H9 (cell line): ENCODE results near the gene ATP8B4. TPM values are rescaled to one million over a fixed set of nuclear protein-coding genes. Genes with fewer than 3 reads are reported as not detected.
A peak's percentile ranks its signal among the peaks of the same experiment; 100 is the strongest.

ENCODE experiments used
- DNase-seq: peaks from one replicate; pipeline ENCODE4 v3.0.0-alpha.2; 2017
- H2AFZ ChIP-seq: one replicate; pipeline ENCODE4 v1.6.1; 2013; ENCODE audit warnings: mild to moderate bottlenecking, low read length, control low read depth, moderate library complexity
- H2AK5ac ChIP-seq: 2 replicates; pipeline ENCODE4 v1.6.1; 2013; ENCODE audit warnings: low read length, control low read depth, mixed read lengths; ENCODE audit not compliant: insufficient read length
- H2BK120ac ChIP-seq: one replicate; pipeline ENCODE4 v1.6.1; 2013; ENCODE audit warnings: low read depth, mild to moderate bottlenecking, low read length, control low read depth, inconsistent platforms; ENCODE audit not compliant: poor library complexity, severe bottlenecking
- H2BK12ac ChIP-seq: 2 replicates; pipeline ENCODE4 v1.6.1; 2013; ENCODE audit warnings: low read length, control low read depth, mixed read lengths, low read depth; ENCODE audit not compliant: insufficient read length
- H2BK15ac ChIP-seq: 2 replicates; pipeline ENCODE4 v1.6.1; 2013; ENCODE audit warnings: low read depth, low read length, control low read depth
- H2BK20ac ChIP-seq: one replicate; pipeline ENCODE4 v1.6.1; 2013; ENCODE audit warnings: low read depth, mild to moderate bottlenecking, low read length, control low read depth, inconsistent platforms; ENCODE audit not compliant: poor library complexity, severe bottlenecking
- H2BK5ac ChIP-seq: 2 replicates; pipeline ENCODE4 v1.6.1; 2013; ENCODE audit warnings: low read length, control low read depth, mixed read lengths; ENCODE audit not compliant: insufficient read length
- H3K14ac ChIP-seq: 2 replicates; pipeline ENCODE4 v1.6.1; 2013; ENCODE audit warnings: low read length, control low read depth; ENCODE audit not compliant: insufficient read depth
- H3K18ac ChIP-seq: 2 replicates; pipeline ENCODE4 v1.6.1; 2013; ENCODE audit warnings: low read depth, mild to moderate bottlenecking, mixed read lengths, low read length, control low read depth; ENCODE audit not compliant: insufficient read length
- H3K23ac ChIP-seq: 2 replicates; pipeline ENCODE4 v1.6.1; 2013; ENCODE audit warnings: low read length, control low read depth, mixed read lengths, low read depth; ENCODE audit not compliant: insufficient read length
- H3K23me2 ChIP-seq: 2 replicates; pipeline ENCODE4 v1.6.1; 2013; ENCODE audit warnings: low read depth, mild to moderate bottlenecking, mixed read lengths, low read length, control low read depth; ENCODE audit not compliant: insufficient read length, poor library complexity, severe bottlenecking
- H3K27ac ChIP-seq: 2 replicates; pipeline ENCODE4 v1.5.1; 2013; ENCODE audit warnings: low read length, control low read depth, mixed read lengths, low read depth; ENCODE audit not compliant: insufficient read length
- H3K27me3 ChIP-seq: 2 replicates; pipeline ENCODE4 v1.6.1; 2013; ENCODE audit warnings: low read length, control low read depth, inconsistent platforms; ENCODE audit not compliant: insufficient read depth
- H3K4ac ChIP-seq: 2 replicates; pipeline ENCODE4 v1.6.1; 2013; ENCODE audit warnings: low read depth, mild to moderate bottlenecking, control low read depth, inconsistent platforms, low read length, moderate library complexity
- H3K4me1 ChIP-seq: 2 replicates; pipeline ENCODE4 v1.6.1; 2013; ENCODE audit warnings: low read length, control low read depth, inconsistent platforms; ENCODE audit not compliant: insufficient read depth
- H3K4me2 ChIP-seq: 2 replicates; pipeline ENCODE4 v1.6.1; 2013; ENCODE audit warnings: low read length, control low read depth, mixed read lengths; ENCODE audit not compliant: insufficient read length, insufficient read depth
- H3K56ac ChIP-seq: 2 replicates; pipeline ENCODE4 v1.6.1; 2013; ENCODE audit warnings: low read depth, mild to moderate bottlenecking, mixed read lengths, low read length, control low read depth; ENCODE audit not compliant: insufficient read length
- H3K79me1 ChIP-seq: 2 replicates; pipeline ENCODE4 v1.6.1; 2013; ENCODE audit warnings: low read depth, mild to moderate bottlenecking, moderate library complexity, low read length, control low read depth, inconsistent platforms; ENCODE audit not compliant: insufficient read depth, poor library complexity, severe bottlenecking
- H3K79me2 ChIP-seq: 2 replicates; pipeline ENCODE4 v1.6.1; 2013; ENCODE audit warnings: low read length, control low read depth, inconsistent platforms; ENCODE audit not compliant: insufficient read depth
- H3K9ac ChIP-seq: 2 replicates; pipeline ENCODE4 v1.6.1; 2013; ENCODE audit warnings: low read length, control low read depth, mixed read lengths; ENCODE audit not compliant: insufficient read length; ENCODE audit errors: extremely low read depth
- H3K9me3 ChIP-seq: one replicate; pipeline ENCODE4 v1.6.1; 2013; ENCODE audit warnings: low read depth, low read length, inconsistent platforms; ENCODE audit not compliant: control insufficient read depth
- H3T11ph ChIP-seq: one replicate; pipeline ENCODE4 v1.6.1; 2013; ENCODE audit warnings: mild to moderate bottlenecking, low read length, control low read depth, inconsistent platforms
- H4K20me1 ChIP-seq: one replicate; pipeline ENCODE4 v1.6.1; 2013; ENCODE audit not compliant: control insufficient read depth, insufficient read length, insufficient read depth
- H4K5ac ChIP-seq: 2 replicates; pipeline ENCODE4 v1.6.1; 2013; ENCODE audit warnings: low read depth, mild to moderate bottlenecking, mixed read lengths, low read length, control low read depth; ENCODE audit not compliant: insufficient read length
- H4K8ac ChIP-seq: replicated peaks from 2 replicates; pipeline ENCODE4 v1.6.1; 2013; ENCODE audit warnings: low read length, control low read depth, mixed read lengths, low read depth; ENCODE audit not compliant: insufficient read length
- H4K91ac ChIP-seq: 2 replicates; pipeline ENCODE4 v1.6.1; 2013; ENCODE audit warnings: low read depth, mild to moderate bottlenecking, moderate library complexity, mixed read lengths, low read length, control low read depth; ENCODE audit not compliant: insufficient read length
- H3K27ac Mint-ChIP-seq, 3 experiments: 2 replicates in 2 of 3; 3 replicates in 1 of 3; pipeline ENCODE4 v1.8.0; 2020 to 2021; ENCODE audit warnings: mixed read lengths in 3 of 3, mild to moderate bottlenecking in 1 of 3, moderate library complexity in 1 of 3
- H3K27me3 Mint-ChIP-seq: 2 replicates; pipeline ENCODE4 v1.8.0; 2021; ENCODE audit warnings: low read depth, mild to moderate bottlenecking, moderate library complexity, mixed read lengths
- H3K36me3 Mint-ChIP-seq, 3 experiments: 2 replicates in 2 of 3; 3 replicates in 1 of 3; pipeline ENCODE4 v1.8.0; 2020 to 2021; ENCODE audit warnings: low read depth in 3 of 3, mixed read lengths in 3 of 3; ENCODE audit not compliant: insufficient read depth in 1 of 3
- H3K4me1 Mint-ChIP-seq, 2 experiments: 2 replicates each; pipeline ENCODE4 v1.8.0; 2020; ENCODE audit warnings: mixed read lengths in 2 of 2
- H3K4me3 Mint-ChIP-seq, 2 experiments: 2 replicates in 1 of 2; 3 replicates in 1 of 2; pipeline ENCODE4 v1.8.0; 2020 to 2021; ENCODE audit warnings: mild to moderate bottlenecking in 2 of 2, mixed read lengths in 2 of 2, moderate library complexity in 1 of 2
- H3K9me3 Mint-ChIP-seq, 2 experiments: 2 replicates in 1 of 2; 3 replicates in 1 of 2; pipeline ENCODE4 v1.8.0; 2020; ENCODE audit warnings: mild to moderate bottlenecking in 2 of 2, mixed read lengths in 2 of 2, moderate library complexity in 1 of 2
- WGBS: extraction: QIAGEN DNeasy Blood & Tissue Kit; methylation state at CpG from one replicate; pipeline ENCODE4 v1.1.7; 2013; ENCODE audit warnings: missing lambda C conversion rate, low lambda C conversion rate, mixed read lengths; ENCODE audit not compliant: insufficient read length; ENCODE audit errors: extremely low coverage; 5-methylcytosine and 5-hydroxymethylcytosine counted together
- total RNA-seq: library from RNA; stranded (reverse); gene quantifications from 2 replicates; pipeline ENCODE4 v1.2.1, GENCODE V29; 2021
- TF ChIP-seq, protein P1 (sequence below): fragments of 200-600 bp; sonication (generic); conservative IDR thresholded peaks from 3 replicates; pipeline ENCODE4 v1.8.0; 2021; ENCODE audit warnings: antibody characterized with exemption, mild to moderate bottlenecking

ATP8B4 gene
- total RNA-seq, 1 experiment from 2014 or later, result 0.52 TPM

DNA sequence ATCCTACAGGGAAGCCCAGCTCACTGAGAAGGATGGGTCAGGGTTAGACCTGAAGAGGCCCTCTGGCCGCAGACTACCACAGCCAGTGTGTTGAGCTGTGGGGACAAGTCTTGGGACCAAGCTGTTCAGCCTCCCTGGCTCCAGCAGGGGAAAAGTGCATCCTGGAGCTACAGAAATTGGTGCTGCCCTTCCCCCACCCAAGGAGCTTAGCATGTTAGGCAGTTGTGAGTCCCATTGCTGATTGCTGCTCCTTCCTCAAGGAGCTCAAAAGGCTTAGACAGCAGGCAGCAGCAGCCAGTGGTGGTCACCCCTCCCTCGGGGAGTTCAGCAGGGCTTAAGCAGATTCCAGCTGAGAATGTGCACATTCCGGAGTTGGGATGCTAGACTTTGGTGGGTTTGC lies 165.6 kb downstream of the ATP8B4 start:
- Histone ChIP-seq H3K9me3 (no peaks in the 10 kb centered on the region), H2BK120ac (no peak overlapping the region), H2AK5ac (no peak overlapping the region), H3K23ac (no peak overlapping the region), H3K79me1 (no peaks in the 10 kb centered on the region), H3K14ac (no peak overlapping the region), H2BK20ac (no peak overlapping the region), H2BK15ac (no peak overlapping the region), H3K79me2 (no peaks in the 10 kb centered on the region), H3K4ac (no peak overlapping the region), H4K5ac (no peak overlapping the region), H3K56ac (no peak overlapping the region), H2BK12ac (no peak overlapping the region), H4K8ac (no peak overlapping the region), H4K91ac (no peak overlapping the region), H2BK5ac (no peak overlapping the region), H2AFZ (no peak overlapping the region), H3K4me2 (no peak overlapping the region), H4K20me1 (no peaks in the 10 kb centered on the region), H3K9ac (no peak overlapping the region), H3T11ph (no peak overlapping the region), H3K27me3 (no peaks in the 10 kb centered on the region), H3K23me2 (no peaks in the 10 kb centered on the region), H3K18ac (no peak overlapping the region), H3K4me1 (no peaks in the 10 kb centered on the region), H3K27ac (no peak overlapping the region)
- no CpG with 5 or more reads among the region's 3 CpGs for WGBS
- peak overlapping the region in 1 of 3 experiments; percentile 22; a peak in 1 of 7 replicates for H3K27ac Mint-ChIP-seq
- H3K4me1 Mint-ChIP-seq, result peaks cover 0 to 5% of the 10 kb centered on the region in 2 experiments; a peak in 1 of 4 replicates
- peak; percentile 26 for DNase-seq
- peaks cover 13 to 14% of the 10 kb centered on the region in 2 experiments for H3K9me3 Mint-ChIP-seq
- peaks cover 2% of the 10 kb centered on the region; the same call in 1 of the 2 replicates for H3K27me3 Mint-ChIP-seq
- peaks cover 0 to 24% (median 6%) of the 10 kb centered on the region in 3 experiments; a peak in 5 of 7 replicates for H3K36me3 Mint-ChIP-seq
- no peak overlapping the region for H3K4me3 Mint-ChIP-seq
- TF ChIP-seq, protein P1, sequence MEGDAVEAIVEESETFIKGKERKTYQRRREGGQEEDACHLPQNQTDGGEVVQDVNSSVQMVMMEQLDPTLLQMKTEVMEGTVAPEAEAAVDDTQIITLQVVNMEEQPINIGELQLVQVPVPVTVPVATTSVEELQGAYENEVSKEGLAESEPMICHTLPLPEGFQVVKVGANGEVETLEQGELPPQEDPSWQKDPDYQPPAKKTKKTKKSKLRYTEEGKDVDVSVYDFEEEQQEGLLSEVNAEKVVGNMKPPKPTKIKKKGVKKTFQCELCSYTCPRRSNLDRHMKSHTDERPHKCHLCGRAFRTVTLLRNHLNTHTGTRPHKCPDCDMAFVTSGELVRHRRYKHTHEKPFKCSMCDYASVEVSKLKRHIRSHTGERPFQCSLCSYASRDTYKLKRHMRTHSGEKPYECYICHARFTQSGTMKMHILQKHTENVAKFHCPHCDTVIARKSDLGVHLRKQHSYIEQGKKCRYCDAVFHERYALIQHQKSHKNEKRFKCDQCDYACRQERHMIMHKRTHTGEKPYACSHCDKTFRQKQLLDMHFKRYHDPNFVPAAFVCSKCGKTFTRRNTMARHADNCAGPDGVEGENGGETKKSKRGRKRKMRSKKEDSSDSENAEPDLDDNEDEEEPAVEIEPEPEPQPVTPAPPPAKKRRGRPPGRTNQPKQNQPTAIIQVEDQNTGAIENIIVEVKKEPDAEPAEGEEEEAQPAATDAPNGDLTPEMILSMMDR, result no peak
